Hepatic stellate cell (primary cell): Measurements from ENCODE around the gene ZNF747.

Experiments
- DNase-seq: peaks from one replicate; pipeline ENCODE4 v3.0.0; 2011; ENCODE audit warnings: low spot score

ZNF747 gene

DNA sequence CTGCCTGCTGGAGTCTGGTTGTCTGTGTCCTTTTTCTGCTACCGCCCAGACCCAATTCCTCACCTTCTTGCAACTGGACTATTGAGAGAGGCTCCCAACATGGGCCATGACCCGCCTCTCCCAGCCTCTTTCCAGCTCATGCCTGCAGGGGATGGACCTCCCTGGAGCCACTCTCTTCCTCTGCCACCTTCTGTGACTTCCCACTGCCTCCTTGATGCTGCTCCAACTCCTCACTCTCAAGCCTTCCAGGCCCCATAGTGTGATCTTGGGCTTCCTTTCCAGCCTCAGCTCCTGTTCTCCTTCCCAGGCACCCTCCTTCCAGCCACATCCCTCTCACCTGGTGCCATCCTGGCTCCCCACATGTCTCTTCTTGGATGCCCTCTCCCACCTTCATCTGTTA is 19.4 kb downstream of the ZNF747 start:
- DNase-seq = no peak

DNA sequence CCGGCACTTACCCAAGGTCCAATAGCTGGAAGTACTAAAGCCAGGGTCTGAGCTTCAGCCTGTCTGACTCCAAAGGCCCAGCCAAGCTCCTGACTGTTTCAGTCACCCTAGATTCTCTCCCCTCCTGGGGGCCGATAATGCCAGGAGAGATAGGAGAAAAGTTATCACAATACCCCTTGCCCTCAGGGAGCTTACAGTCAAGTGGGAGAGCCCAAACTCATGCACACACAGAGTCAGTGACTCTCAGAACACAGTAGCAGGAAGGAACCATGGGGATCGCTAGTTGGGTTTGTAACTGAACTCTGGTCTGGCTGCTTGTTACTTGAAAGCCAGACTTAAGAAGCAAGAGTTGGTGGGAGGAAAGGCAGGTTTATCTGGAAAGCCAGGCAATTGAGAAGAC is 23.1 kb downstream of the ZNF747 start:
- no peak for DNase-seq

DNA sequence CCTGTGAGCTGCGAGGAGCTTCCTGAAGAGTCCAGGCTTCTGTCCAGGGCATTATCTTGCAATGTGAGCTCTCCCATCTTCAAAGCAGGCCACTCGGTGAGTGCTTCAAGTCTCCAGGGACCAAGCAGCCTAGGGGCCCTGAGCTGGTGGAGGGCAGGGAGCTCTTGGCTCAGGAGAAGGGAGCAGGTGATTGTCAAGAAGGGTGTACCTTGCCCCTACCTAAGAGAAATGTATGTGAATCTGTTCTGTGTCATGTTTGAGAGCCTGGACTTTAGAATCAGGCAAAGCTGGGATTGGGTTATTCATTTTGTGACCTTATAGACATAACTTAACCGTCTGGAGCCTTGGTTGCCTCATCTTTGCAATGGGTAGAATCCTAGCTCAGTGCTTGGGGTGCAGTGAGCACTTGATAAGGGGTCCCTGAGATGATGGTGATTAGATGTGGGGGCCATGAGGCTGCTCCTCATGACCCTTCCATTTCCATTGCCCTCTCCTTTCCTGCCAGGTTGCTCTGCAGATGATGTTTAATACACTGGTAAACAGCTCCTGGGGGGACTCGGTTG is 24.2 kb downstream of the ZNF747 start:
- DNase-seq = no peak

DNA sequence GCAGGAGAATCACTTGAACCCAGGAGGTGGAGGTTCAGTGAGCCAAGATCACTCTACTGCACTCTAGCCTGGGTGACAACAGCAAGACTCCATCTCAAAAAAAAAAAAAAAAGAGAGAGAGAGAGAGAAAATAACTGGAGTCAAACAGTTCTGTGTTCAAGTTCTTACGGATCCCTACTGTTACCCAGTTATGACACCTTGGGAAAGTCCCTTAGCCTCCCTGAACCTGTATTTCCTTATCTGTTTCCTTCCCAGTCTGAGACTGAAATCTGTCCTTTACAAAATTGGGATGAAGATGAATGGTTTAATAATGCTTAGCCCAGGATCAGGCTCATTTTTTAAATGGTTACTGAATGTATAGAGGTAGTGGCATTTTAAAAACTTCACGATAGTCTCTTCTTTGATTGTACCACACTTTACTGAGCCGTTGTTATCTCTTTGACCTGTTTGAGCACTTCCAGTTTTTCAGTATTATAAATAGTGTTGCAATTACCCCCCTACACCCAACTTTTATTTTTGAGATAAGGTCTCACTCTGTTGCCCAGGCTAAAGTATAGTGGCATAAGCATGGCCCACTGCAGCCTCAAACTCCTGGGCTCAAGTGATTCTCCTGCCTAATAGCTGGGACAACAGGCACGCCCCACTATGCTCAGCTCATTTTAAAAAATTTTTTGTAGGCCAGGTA is 25.4 kb downstream of the ZNF747 start:
- no peak for DNase-seq

DNA sequence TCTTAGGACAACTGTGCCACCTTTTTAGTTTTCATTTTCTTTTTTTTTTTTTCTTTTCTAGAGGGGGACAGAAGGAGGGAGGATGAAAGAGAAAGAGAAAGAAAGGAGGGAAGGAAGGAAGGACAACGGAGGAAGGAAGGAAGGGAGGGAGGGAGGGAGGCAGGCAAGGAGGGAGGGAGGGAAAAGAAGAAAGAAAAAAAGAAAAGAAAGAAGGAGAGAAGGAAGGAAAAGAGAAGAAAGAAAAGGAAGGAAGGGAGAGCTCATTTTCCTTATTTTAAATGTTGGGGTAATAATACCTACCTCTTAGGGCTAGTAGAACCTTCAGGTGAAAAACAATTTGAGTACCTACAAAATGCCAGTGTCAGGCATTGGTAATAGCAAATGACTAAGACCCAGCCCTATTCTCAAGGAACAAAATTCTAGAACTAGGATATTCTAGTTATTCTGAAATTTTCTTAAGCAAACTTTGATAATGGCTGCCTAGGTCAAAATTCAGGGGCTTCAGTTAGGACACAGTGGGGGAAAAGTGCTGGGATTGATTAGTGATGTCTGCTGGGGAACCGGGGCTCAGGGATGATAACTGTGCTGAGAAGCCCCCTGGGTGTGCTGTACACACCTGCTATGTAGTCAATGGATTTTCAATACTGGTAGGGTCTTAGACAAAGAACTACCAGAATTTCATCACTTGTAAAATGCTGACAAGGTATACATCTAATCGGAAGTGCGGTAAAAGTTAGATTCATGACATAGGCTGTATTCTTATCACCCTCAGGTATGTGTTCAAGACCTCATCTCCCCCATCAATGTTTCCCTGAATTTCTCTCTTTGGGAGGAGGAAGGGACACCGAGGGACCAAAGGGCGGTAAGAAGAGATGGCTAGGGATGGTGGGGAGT is 31.0 kb downstream of the ZNF747 start:
- DNase-seq = no peak

DNA sequence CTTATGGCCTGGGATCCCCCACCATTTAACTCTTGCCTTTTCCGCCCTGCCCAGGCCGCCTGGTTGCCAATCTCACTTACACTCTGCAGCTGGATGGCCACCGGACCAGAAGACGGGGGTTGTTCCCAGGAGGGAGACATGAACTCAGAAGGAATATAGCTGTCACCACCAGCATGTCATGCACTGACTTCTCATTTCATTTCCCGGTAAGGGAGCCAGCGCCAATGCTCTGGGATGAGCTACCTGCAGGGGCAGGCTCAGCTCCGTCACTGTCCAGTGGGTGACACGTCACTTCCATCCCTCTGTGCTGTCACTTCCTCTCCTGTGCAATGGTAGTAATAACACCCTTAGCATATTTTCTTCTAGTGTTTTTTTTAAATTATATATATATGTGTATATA is 35.4 kb downstream of the ZNF747 start:
- DNase-seq = no peak

DNA sequence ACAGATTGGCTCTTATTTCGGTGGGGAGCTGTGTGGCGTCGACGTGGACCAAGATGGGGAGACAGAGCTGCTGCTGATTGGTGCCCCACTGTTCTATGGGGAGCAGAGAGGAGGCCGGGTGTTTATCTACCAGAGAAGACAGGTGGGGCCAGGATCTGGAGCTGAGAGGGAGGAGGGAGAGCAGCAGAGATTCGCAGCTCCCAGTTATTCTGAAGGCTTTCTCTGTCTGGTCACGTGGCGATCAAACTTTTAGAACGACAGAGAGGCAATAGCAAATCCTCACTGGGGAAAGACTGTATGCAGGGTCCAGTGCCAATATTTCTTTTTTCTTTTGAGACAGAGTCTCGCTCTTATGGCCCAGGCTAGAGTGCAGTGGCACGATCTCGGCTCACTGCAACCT is 39.9 kb downstream of the ZNF747 start:
- no peak for DNase-seq

DNA sequence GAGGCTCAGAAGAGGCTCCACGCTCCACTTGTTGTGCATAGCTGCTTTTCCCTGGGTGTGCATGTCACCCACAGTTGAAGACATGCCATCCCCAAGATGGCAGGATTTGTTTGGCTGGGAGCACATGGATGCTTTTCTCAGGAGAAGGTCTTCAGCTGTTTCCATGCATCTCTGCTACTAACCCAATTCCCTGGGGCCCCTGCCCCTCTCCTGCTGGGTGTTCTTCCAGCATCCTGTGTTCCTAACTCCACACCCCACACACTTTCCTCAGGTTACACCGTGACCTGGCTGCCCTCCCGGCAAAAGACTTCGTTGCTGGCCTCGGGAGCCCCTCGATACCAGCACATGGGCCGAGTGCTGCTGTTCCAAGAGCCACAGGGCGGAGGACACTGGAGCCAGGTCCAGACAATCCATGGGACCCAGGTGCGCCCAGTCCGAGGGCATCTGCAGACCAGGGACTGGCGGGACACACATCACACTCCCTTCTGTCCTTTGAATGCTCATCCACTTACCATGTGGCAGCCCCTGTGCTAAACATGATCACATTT is 40.6 kb downstream of the ZNF747 start:
- DNase-seq = no peak

DNA sequence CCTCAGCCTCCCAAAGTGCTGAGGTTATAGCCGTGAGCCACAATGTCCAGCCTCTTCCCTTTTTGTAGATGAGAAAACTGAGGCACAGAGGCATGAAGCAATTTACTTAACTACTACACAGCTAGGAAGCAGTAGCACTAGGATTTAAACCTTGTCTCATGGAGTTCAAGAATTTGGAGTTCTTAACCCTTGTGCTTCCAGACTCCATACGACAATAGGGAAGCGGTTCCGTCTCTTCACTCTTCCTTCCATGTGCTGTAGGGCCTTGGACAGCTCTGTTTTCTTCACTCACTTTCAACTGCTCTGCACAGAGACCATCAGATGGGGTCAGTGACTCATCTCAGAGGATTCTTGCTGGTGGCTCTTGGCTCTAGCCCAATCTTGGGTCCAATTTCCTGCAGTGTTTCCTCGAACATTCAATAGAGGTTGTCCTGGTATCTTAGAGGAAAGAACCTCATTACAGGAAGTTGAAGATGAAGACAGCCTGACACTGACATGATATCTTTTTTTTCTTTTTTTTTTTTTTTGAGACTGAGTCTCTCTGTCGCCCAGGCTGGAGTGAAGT is 42.8 kb downstream of the ZNF747 start:
- peak; percentile 89 for DNase-seq

DNA sequence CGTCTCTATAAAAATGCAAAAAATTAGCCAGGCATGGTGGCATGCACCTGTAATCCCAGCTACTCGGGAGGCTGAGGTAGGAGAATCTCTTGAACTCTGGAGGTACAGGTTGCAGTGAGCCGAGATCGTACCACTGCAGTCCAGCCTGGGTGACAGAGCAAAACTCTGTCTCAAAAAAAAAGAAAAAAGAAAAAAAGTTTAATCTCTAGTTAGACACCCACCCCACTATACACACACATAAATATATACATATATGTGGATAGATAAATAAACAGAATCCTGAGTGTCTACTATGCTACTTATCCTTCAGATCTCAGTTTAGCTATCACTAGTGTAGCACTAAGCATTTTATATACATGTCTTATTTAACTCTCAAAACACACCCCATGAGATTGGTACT is 43.4 kb downstream of the ZNF747 start:
- no peak for DNase-seq

DNA sequence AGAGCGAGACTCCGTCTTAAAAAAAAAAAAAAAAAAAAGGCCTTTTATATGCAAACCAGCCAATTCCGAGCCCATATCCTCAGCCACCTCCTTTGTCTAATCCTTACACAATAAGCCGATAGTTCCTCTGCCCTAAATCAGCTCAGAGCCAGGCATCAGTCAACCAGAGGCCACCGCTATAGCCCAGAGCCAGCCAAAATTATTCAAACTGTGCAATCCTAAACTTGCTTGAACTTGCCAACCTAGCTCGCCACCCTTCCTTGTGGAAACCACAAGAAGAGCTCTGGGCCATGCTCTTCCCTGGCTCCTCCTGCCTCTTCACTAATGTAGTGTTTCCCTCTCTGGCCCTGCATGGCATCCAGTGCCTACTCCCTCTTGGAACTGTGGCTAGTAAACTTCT is 44.4 kb downstream of the ZNF747 start:
- DNase-seq = no peak

DNA sequence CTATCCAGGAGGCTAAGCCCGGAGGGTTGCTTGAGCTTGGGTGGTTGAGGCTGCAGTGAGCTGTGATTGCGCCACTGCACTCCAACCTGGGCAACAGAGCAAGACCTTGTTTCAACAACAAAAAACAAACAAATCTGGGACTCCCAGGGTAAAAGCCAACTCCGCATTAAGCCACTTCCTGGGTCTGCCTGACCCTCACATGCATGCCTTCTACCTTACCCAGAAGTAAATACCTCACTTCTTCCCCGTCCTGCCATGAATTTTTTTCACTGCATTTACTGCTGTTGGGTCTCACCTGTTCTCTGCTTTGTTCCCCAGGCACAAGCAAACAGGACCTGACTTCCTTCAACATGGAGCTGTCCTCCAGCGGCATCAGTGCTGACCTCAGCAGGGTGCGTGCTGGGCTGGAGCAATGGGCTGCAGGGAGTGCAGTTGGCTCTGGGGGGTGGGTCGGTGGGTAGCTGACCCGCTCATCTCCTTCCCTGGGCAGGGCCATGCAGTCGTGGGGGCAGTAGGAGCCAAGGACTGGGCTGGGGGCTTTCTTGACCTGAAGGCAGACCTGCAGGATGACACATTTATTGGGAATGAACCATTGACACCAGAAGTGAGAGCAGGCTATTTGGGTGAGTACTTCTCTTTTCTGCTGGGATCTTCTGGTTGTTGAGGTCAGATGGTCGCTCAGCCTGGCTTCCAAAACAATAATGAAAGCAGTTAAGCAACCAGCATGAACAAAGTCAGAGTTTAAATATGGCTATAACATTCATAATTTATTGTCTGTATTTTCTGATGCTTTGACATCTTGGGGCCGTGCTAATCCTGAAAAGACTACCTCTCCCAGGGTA is 45.7 kb downstream of the ZNF747 start:
- DNase-seq = no peak

DNA sequence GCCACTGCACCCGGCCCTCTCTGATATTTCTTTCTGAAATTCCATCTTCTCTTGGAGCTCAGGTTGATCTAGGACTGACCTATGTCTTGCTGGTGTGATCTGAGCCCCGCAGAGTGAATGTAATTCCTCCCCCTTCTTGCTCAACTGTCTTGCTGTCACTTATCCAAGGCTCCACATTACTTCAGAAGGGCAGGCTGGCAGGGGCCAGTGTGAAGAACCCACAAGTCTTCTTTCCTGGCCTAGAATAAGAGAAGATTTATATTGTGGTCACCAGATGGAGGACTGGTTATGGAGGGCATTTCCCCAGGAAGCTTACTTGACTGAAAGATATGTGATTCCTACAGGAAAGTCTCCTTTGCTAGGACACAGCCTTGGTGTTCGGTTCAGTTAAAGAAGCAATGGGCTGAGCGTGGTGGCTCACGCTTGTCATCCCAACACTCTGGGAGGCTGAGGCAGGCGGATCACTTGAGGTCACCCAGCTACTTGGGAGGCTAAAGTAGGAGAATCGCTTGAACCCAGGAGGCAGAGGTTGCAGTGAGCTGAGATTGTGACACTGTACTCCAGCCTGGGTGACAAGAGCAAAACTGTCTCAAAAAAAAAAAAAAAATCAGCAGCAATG is 48.7 kb downstream of the ZNF747 start:
- no peak for DNase-seq

DNA sequence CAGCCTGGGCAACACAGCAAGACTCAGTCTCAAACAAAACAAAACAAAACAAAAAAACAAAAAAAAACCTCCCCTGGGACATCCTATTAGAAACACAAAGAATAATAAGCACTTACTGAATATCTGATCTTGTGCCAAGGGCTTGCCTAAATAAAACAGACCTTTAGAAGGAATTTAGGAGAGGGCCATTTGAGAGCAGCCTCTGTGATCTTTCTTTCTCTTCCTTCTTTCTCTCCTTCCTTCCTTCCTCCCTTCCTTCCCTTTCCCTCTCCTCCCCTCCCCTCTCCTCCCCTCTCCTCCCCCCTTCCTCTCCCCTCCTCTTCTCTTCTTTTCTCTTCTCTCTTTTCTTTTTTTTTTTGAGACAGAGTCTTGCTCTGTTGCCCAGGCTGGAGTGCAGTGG is 49.8 kb downstream of the ZNF747 start:
- DNase-seq = no peak

DNA sequence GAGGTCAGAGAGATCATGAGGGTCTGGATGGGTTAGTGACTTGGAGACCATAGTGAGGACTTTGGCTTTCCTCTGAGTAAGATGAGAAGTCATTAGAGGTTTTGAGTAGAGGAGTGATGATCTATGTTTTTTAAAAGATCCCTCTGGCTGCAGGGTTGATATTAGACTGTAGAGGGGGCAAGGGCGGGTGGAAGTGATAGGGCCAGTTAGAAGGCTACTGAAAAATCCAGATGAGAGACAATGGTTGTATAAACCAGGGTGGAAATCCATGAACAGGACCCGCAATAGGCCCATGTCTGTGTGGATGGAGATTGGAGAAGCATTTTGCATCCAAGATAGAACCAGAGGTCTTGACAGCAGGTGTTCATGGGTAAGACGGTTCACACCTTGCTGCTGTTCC is 52.3 kb downstream of the ZNF747 start:
- DNase-seq = no peak

DNA sequence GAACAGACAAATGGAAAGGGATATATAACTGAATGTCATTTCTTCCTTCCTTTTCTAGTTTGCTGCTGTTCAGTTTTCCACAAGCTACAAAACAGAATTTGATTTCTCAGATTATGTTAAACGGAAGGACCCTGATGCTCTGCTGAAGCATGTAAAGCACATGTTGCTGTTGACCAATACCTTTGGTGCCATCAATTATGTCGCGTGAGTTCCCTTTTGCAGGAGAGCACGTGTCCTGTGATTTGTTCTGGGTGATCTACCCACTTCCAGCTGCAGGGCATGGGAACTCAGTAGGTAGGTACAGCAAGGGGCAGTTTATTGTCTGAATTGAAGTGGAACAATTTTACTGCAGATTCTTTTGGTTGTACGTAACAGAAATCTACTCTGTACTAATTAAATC is 53.3 kb downstream of the ZNF747 start:
- DNase-seq = no peak
